H1 (cell line): ENCODE measurements around the gene VSX1. TPM values are rescaled to one million over a fixed set of nuclear protein-coding genes. Genes with fewer than 3 reads are reported as not detected.

Experiments
- EGR1 ChIP-seq: IDR thresholded peaks from 2 replicates; pipeline ENCODE4 v1.6.1; 2011; ENCODE audit warnings: low read depth, low read length, borderline replicate concordance
- MAX ChIP-seq: IDR thresholded peaks from 2 replicates; pipeline ENCODE4 v1.6.1; 2012; ENCODE audit warnings: inconsistent platforms
- RNF2 ChIP-seq: fragments of 200-900, 300-1000 bp; sonication (generic); IDR thresholded peaks from 2 replicates; pipeline ENCODE4 v1.7.1; 2016; ENCODE audit warnings: borderline replicate concordance, low read depth, mild to moderate bottlenecking, antibody characterized with exemption, low read length; ENCODE audit not compliant: poor library complexity, severe bottlenecking; ENCODE audit errors: missing control alignments
- YY1 ChIP-seq: IDR thresholded peaks from 2 replicates; pipeline ENCODE4 v1.6.1; 2011; ENCODE audit warnings: low read depth, mild to moderate bottlenecking, low read length
- polyA plus RNA-seq, 7 experiments: library from polyadenylated mRNA; depleted of rRNA in 3 of 7; stranded (reverse) in 5 of 7; unstranded in 2 of 7; fragments of >200 nt in 5 of 7; fragments of 200-250 nt in 2 of 7; gene quantifications; 1 replicate in 5 of 7; 2 replicates in 1 of 7; 4 replicates in 1 of 7; pipeline versions ENCODE4 v1.2.1 to v1.2.3, GENCODE V29; 2011 to 2013; ENCODE audit warnings: missing spikeins in 2 of 7, mixed read lengths in 2 of 7
- total RNA-seq: library from RNA; stranded (reverse); fragmentation: NEBNext Ultra II Directional; extraction: Animal tissue kit (Norgen Biotek cat#: 25700); gene quantifications from 2 replicates; pipeline ENCODE4 v1.2.1, GENCODE V29; 2021
- TF ChIP-seq, protein P1 (sequence below): fragments of 300-600 bp; sonication (generic); IDR thresholded peaks from 2 replicates; pipeline ENCODE4 v1.7.1; 2012; ENCODE audit warnings: low read length, moderate library complexity, mild to moderate bottlenecking, inconsistent platforms; ENCODE audit not compliant: insufficient replicate concordance
- TF ChIP-seq, protein P2 (sequence below): IDR thresholded peaks from 2 replicates; pipeline ENCODE4 v1.6.1; 2012; ENCODE audit warnings: inconsistent platforms

The VSX1 gene
- total and polyA plus RNA-seq, 2 of the 8 experiments (the other 6 are each of a cell fraction or from before 2014, with no cell fraction given), result 0.14 TPM; not detected in 1

DNA sequence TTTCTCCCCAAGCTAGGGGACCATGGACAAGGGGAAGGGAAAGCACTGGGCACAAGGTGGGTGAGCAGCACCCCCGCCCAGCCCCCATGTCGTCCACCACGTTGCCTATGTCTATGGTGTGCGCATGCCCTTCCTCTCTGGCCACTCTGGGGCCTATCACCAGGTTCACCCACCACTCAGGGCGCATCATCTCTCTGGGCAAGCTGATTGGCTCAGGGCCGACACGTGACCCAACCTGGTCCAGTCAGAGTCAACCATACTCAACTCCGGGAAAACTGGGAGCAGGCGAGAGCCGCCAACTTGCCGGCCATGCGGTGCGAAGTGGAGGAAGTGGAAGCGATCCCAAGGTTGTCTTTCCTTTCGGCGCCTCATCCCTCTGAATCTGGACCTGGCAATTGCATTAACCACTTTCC, 49.9 kb downstream of the VSX1 start (continued):
- TF ChIP-seq, protein P1, sequence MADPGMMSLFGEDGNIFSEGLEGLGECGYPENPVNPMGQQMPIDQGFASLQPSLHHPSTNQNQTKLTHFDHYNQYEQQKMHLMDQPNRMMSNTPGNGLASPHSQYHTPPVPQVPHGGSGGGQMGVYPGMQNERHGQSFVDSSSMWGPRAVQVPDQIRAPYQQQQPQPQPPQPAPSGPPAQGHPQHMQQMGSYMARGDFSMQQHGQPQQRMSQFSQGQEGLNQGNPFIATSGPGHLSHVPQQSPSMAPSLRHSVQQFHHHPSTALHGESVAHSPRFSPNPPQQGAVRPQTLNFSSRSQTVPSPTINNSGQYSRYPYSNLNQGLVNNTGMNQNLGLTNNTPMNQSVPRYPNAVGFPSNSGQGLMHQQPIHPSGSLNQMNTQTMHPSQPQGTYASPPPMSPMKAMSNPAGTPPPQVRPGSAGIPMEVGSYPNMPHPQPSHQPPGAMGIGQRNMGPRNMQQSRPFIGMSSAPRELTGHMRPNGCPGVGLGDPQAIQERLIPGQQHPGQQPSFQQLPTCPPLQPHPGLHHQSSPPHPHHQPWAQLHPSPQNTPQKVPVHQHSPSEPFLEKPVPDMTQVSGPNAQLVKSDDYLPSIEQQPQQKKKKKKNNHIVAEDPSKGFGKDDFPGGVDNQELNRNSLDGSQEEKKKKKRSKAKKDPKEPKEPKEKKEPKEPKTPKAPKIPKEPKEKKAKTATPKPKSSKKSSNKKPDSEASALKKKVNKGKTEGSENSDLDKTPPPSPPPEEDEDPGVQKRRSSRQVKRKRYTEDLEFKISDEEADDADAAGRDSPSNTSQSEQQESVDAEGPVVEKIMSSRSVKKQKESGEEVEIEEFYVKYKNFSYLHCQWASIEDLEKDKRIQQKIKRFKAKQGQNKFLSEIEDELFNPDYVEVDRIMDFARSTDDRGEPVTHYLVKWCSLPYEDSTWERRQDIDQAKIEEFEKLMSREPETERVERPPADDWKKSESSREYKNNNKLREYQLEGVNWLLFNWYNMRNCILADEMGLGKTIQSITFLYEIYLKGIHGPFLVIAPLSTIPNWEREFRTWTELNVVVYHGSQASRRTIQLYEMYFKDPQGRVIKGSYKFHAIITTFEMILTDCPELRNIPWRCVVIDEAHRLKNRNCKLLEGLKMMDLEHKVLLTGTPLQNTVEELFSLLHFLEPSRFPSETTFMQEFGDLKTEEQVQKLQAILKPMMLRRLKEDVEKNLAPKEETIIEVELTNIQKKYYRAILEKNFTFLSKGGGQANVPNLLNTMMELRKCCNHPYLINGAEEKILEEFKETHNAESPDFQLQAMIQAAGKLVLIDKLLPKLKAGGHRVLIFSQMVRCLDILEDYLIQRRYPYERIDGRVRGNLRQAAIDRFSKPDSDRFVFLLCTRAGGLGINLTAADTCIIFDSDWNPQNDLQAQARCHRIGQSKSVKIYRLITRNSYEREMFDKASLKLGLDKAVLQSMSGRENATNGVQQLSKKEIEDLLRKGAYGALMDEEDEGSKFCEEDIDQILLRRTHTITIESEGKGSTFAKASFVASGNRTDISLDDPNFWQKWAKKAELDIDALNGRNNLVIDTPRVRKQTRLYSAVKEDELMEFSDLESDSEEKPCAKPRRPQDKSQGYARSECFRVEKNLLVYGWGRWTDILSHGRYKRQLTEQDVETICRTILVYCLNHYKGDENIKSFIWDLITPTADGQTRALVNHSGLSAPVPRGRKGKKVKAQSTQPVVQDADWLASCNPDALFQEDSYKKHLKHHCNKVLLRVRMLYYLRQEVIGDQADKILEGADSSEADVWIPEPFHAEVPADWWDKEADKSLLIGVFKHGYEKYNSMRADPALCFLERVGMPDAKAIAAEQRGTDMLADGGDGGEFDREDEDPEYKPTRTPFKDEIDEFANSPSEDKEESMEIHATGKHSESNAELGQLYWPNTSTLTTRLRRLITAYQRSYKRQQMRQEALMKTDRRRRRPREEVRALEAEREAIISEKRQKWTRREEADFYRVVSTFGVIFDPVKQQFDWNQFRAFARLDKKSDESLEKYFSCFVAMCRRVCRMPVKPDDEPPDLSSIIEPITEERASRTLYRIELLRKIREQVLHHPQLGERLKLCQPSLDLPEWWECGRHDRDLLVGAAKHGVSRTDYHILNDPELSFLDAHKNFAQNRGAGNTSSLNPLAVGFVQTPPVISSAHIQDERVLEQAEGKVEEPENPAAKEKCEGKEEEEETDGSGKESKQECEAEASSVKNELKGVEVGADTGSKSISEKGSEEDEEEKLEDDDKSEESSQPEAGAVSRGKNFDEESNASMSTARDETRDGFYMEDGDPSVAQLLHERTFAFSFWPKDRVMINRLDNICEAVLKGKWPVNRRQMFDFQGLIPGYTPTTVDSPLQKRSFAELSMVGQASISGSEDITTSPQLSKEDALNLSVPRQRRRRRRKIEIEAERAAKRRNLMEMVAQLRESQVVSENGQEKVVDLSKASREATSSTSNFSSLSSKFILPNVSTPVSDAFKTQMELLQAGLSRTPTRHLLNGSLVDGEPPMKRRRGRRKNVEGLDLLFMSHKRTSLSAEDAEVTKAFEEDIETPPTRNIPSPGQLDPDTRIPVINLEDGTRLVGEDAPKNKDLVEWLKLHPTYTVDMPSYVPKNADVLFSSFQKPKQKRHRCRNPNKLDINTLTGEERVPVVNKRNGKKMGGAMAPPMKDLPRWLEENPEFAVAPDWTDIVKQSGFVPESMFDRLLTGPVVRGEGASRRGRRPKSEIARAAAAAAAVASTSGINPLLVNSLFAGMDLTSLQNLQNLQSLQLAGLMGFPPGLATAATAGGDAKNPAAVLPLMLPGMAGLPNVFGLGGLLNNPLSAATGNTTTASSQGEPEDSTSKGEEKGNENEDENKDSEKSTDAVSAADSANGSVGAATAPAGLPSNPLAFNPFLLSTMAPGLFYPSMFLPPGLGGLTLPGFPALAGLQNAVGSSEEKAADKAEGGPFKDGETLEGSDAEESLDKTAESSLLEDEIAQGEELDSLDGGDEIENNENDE, result no peak
- TF ChIP-seq MAX (peak; percentile 70), YY1 (no peak), RNF2 (no peak), EGR1 (no peak)
- TF ChIP-seq, protein P2, sequence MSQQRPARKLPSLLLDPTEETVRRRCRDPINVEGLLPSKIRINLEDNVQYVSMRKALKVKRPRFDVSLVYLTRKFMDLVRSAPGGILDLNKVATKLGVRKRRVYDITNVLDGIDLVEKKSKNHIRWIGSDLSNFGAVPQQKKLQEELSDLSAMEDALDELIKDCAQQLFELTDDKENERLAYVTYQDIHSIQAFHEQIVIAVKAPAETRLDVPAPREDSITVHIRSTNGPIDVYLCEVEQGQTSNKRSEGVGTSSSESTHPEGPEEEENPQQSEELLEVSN, result peak; percentile 90
